K562 (cell line): ENCODE results near the gene ASIP. TPM values are rescaled to one million over a fixed set of nuclear protein-coding genes. Genes with fewer than 3 reads are reported as not detected.
A peak's percentile ranks its signal among the peaks of the same experiment; 100 is the strongest.

Experiments used
- ARID1B ChIP-seq: fragments of 450-650 bp; IDR thresholded peaks from 2 replicates; pipeline ENCODE4 v1.6.1; 2016; ENCODE audit warnings: antibody characterized with exemption, mild to moderate bottlenecking, inconsistent platforms
- ARID3B ChIP-seq: fragments of 250-450 bp; sonication (Bioruptor Pico); IDR thresholded peaks from 2 replicates; pipeline ENCODE4 v1.4.0; 2020; ENCODE audit warnings: borderline replicate concordance
- ARID4B ChIP-seq: sonication (generic); formaldehyde crosslinking; IDR thresholded peaks from 2 replicates; pipeline ENCODE4 v1.8.0; 2022; ENCODE audit warnings: mild to moderate bottlenecking, missing genetic modification reagents
- ARNT ChIP-seq, 2 experiments: fragments of 450-650 bp; IDR thresholded peaks; 2 replicates each; pipeline ENCODE4 v1.6.1; 2016; ENCODE audit warnings: mild to moderate bottlenecking in 1 of 2
- DDX20 ChIP-seq: fragments of 450-650 bp; IDR thresholded peaks from 2 replicates; pipeline ENCODE4 v1.6.1; 2016; ENCODE audit warnings: missing genetic modification characterization, low read depth, mild to moderate bottlenecking, missing compliant biosample characterization, moderate library complexity
- FOXA1 ChIP-seq: fragments of 450-650 bp; IDR thresholded peaks from 2 replicates; pipeline ENCODE4 v1.6.1; 2016; ENCODE audit warnings: mild to moderate bottlenecking, borderline replicate concordance
- HMBOX1 ChIP-seq: sonication (generic); IDR thresholded peaks from 2 replicates; pipeline ENCODE4 v1.6.1; 2016
- HNRNPH1 ChIP-seq: fragments of 200-400 bp; formaldehyde crosslinking; optimal IDR thresholded peaks from 2 replicates; pipeline ENCODE3; 2017; ENCODE audit warnings: low read depth, mild to moderate bottlenecking, low read length, moderate library complexity
- MCM5 ChIP-seq: fragments of 450-650 bp; IDR thresholded peaks from 2 replicates; pipeline ENCODE4 v1.6.1; 2016; ENCODE audit warnings: low read depth
- MIER1 ChIP-seq: fragments of 450-650 bp; IDR thresholded peaks from 2 replicates; pipeline ENCODE4 v1.6.1; 2016; ENCODE audit warnings: antibody characterized with exemption, mild to moderate bottlenecking, low read depth
- SMAD4 ChIP-seq: fragments of 250-450 bp; sonication (Bioruptor Pico); conservative IDR thresholded peaks from 2 replicates; pipeline ENCODE4 v1.8.0; 2021; ENCODE audit warnings: inconsistent platforms, mild to moderate bottlenecking, moderate library complexity
- SP1 ChIP-seq: sonication (generic); formaldehyde crosslinking; IDR thresholded peaks from 2 replicates; pipeline ENCODE4 v1.8.1; 2022; ENCODE audit warnings: mild to moderate bottlenecking, missing genetic modification reagents
- ZFP36 ChIP-seq: fragments of 150-350 bp; IDR thresholded peaks from 2 replicates; pipeline ENCODE4 v1.6.1; 2018; ENCODE audit warnings: low read length, low read depth; ENCODE audit not compliant: partially characterized antibody
- ZNF668 ChIP-seq: fragments of 250-450 bp; sonication (Bioruptor Pico); IDR thresholded peaks from 2 replicates; pipeline ENCODE4 v1.8.0; 2022; ENCODE audit warnings: mild to moderate bottlenecking, inconsistent platforms
- ZNF76 ChIP-seq: fragments of 250-450 bp; sonication (Bioruptor Pico); IDR thresholded peaks from 2 replicates; pipeline ENCODE4 v1.4.0; 2020; ENCODE audit warnings: mild to moderate bottlenecking, moderate library complexity, borderline replicate concordance
- polyA plus RNA-seq, 8 experiments: library from polyadenylated mRNA; depleted of rRNA in 4 of 8; stranded (reverse) in 5 of 8; unstranded in 3 of 8; fragments of >200 nt; fragmentation: Nextera tagmentation in 2 of 8; fragmentation: Illumina TruSeq in 1 of 8; extraction: Ambion mirVana in 2 of 8; extraction: Trizol in 1 of 8; gene quantifications; 2 replicates each; pipeline versions ENCODE4 v1.2.1 to v1.2.3, GENCODE V29; 2011 to 2014; ENCODE audit warnings: inconsistent platforms in 1 of 8, missing spikeins in 1 of 8
- total RNA-seq, 7 experiments: library from RNA; depleted of rRNA in 6 of 7; stranded (reverse); fragments of >200 nt in 6 of 7; fragmentation: Illumina TruSeq in 2 of 7; extraction: Trizol in 2 of 7; gene quantifications; 2 replicates each; pipeline versions ENCODE4 v1.2.1 to v1.2.3, GENCODE V29; 2011 to 2021; ENCODE audit warnings: low replicate concordance in 1 of 7
- TF ChIP-seq, protein P1 (sequence below): sonication (generic); formaldehyde crosslinking; IDR thresholded peaks from 2 replicates; pipeline ENCODE4 v1.8.0; 2022; ENCODE audit warnings: missing genetic modification reagents, mild to moderate bottlenecking, borderline replicate concordance
- TF ChIP-seq, protein P2 (sequence below): sonication (generic); formaldehyde crosslinking; IDR thresholded peaks from 2 replicates; pipeline ENCODE4 v1.9.0; 2022; ENCODE audit warnings: mild to moderate bottlenecking, missing genetic modification reagents
- TF ChIP-seq, protein P3 (sequence below): IDR thresholded peaks from 2 replicates; pipeline ENCODE4 v1.6.1; 2012; ENCODE audit warnings: low read depth, low read length, improper control_type of control experiment, borderline replicate concordance

The ASIP gene
- total and polyA plus RNA-seq, 9 of the 15 experiments (the other 6 are each of a cell fraction or from before 2014, with no cell fraction given), result not detected

- TF ChIP-seq ARID4B (CRISPR knock-in tag) (no peak), ARID3B (CRISPR knock-in tag) (no peak), ARID1B (0 out of 2 replicates have a peak, but pooled peaks have one; percentile 18), MIER1 (no peak), DDX20 (tag) (no peak), HMBOX1 (no peak), MCM5 (no peak), ARNT (IDR thresholded peaks at IDR 0.05) (peak in 1 of 2 experiments; percentile 39; a peak in 2 of 4 replicates), SMAD4 (no peak), FOXA1 (no peak), ZFP36 (no peak), ZNF76 (CRISPR knock-in tag) (no peak), SP1 (CRISPR knock-in tag) (no peak), HNRNPH1 (no peak), ZNF668 (no peak)
- TF ChIP-seq, protein P1, sequence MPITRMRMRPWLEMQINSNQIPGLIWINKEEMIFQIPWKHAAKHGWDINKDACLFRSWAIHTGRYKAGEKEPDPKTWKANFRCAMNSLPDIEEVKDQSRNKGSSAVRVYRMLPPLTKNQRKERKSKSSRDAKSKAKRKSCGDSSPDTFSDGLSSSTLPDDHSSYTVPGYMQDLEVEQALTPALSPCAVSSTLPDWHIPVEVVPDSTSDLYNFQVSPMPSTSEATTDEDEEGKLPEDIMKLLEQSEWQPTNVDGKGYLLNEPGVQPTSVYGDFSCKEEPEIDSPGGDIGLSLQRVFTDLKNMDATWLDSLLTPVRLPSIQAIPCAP, result no peak
- TF ChIP-seq, protein P2, sequence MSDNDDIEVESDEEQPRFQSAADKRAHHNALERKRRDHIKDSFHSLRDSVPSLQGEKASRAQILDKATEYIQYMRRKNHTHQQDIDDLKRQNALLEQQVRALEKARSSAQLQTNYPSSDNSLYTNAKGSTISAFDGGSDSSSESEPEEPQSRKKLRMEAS, result no peak
- TF ChIP-seq, protein P3, sequence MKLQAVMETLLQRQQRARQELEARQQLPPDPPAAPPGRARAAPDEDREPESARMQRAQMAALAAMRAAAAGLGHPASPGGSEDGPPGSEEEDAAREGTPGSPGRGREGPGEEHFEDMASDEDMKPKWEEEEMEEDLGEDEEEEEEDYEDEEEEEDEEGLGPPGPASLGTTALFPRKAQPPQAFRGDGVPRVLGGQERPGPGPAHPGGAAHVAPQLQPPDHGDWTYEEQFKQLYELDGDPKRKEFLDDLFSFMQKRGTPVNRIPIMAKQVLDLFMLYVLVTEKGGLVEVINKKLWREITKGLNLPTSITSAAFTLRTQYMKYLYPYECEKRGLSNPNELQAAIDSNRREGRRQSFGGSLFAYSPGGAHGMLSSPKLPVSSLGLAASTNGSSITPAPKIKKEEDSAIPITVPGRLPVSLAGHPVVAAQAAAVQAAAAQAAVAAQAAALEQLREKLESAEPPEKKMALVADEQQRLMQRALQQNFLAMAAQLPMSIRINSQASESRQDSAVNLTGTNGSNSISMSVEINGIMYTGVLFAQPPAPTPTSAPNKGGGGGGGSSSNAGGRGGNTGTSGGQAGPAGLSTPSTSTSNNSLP, result no peak
Observed at GRCh38 chr20:34301587-34302311, 60.5 kb downstream of the ASIP start (continued).
